GM19455 (cell line): ENCODE data around the gene BTBD8.

Experiments
- ATAC-seq: cut with Tn5 transposase; IDR thresholded peaks from one replicate; pipeline ENCODE4 v1.9.1; 2021; ENCODE audit not compliant: unreplicated experiment

Gene BTBD8

GRCh38 chr1:92188436-92189255 lies 108.5 kb downstream of the BTBD8 start:
- no peak for ATAC-seq

- no peak for ATAC-seq
These were observed 111.6 kb downstream of the BTBD8 start for GRCh38 chr1:92191726-92192125.

- ATAC-seq = no peak
These were observed 112.1 kb downstream of the BTBD8 start for GRCh38 chr1:92192246-92192645.

- ATAC-seq = no peak
These were observed 114.4 kb downstream of the BTBD8 start for GRCh38 chr1:92194511-92194910.

- no peak for ATAC-seq
These were observed 121.8 kb downstream of the BTBD8 start for GRCh38 chr1:92201973-92202372.

GRCh38 chr1:92203105-92203504 lies 123.0 kb downstream of the BTBD8 start:
- ATAC-seq = no peak

GRCh38 chr1:92210701-92211100 lies 130.6 kb downstream of the BTBD8 start:
- ATAC-seq = no peak

GRCh38 chr1:92211166-92211565 lies 131.0 kb downstream of the BTBD8 start:
- ATAC-seq = no peak

GRCh38 chr1:92217721-92218120 lies 137.6 kb downstream of the BTBD8 start, which contains the start of gene C1orf146:
Gene C1orf146 (plus strand): TSS chr1:92217915. CDS start chr1:92231421, 13,506 bp downstream.
- ATAC-seq = no peak

GRCh38 chr1:92218559-92218958 lies 138.4 kb downstream of the BTBD8 start:
- no peak for ATAC-seq

- no peak for ATAC-seq
These were observed 138.9 kb downstream of the BTBD8 start for GRCh38 chr1:92219028-92219427.

- ATAC-seq = no peak
These were observed 148.3 kb downstream of the BTBD8 start for GRCh38 chr1:92228401-92228800.

GRCh38 chr1:92230736-92231135 lies 150.6 kb downstream of the BTBD8 start:
- ATAC-seq = no peak
